ENCODE measurements around the gene SETMAR. TPM values are rescaled to one million over a fixed set of nuclear protein-coding genes. Genes with fewer than 3 reads are reported as not detected.

SETMAR gene
- total RNA-seq, 3 donors from 2014 or later, result 11.3 to 15.4 (median 13.2) TPM

- Histone ChIP-seq H3K36me3 (ENCODE audit: low read depth) (no peaks in the 10 kb centered on the region), H3K4me3 (no peak overlapping the region), H3K4me1 (ENCODE audit: low read depth) (no peaks in the 10 kb centered on the region), H3K9me3 (no peaks in the 10 kb centered on the region)
- TF ChIP-seq CTCF (IDR thresholded peaks at IDR 0.05), result no peak
- no peak for ATAC-seq
- intact Hi-C loops (cut with DNase I, micrococcal nuclease), result no loop called here
- DNase-seq, result no peak
Measured at GRCh38 chr3:4359805-4360502, 56.8 kb downstream of the SETMAR start.

GRCh38 chr3:4360817-4361216, 57.6 kb downstream of the SETMAR start:
- ATAC-seq (no peak), DNase-seq (no peak)
- H3K4me1 ChIP-seq (ENCODE audit: low read depth), result no peaks in the 10 kb centered on the region
- H3K36me3 ChIP-seq (ENCODE audit: low read depth), result no peaks in the 10 kb centered on the region
- H3K9me3 ChIP-seq, result no peaks in the 10 kb centered on the region
- no peak overlapping the region for H3K4me3 ChIP-seq
- no peak for TF ChIP-seq CTCF (IDR thresholded peaks at IDR 0.05)
- intact Hi-C loops (cut with DNase I, micrococcal nuclease), result no loop called here

- Histone ChIP-seq H3K36me3 (ENCODE audit: low read depth) (no peaks in the 10 kb centered on the region), H3K4me3 (no peak overlapping the region), H3K9me3 (no peaks in the 10 kb centered on the region), H3K4me1 (ENCODE audit: low read depth) (no peaks in the 10 kb centered on the region)
- intact Hi-C loops (cut with DNase I, micrococcal nuclease), result no loop called here
- ATAC-seq (no peak), DNase-seq (no peak)
- no peak for TF ChIP-seq CTCF (IDR thresholded peaks at IDR 0.05)
Measured at GRCh38 chr3:4362523-4362922, 59.4 kb downstream of the SETMAR start.

Other genes with a start within 250 kb of the SETMAR start
- gene SUMF1, start 163.9 kb downstream of the SETMAR start, total RNA-seq, result 10 to 100 TPM; 29.3 to 38.3 (median 32.1) TPM
- 10 to 100 TPM; 10.7 to 80.2 (median 20.7) TPM for gene ITPR1, start 190.0 kb downstream of the SETMAR start, total RNA-seq